WTC11 (cell line): ENCODE data around the gene CSTF1. TPM values are rescaled to one million over a fixed set of nuclear protein-coding genes. Genes with fewer than 3 reads are reported as not detected.

ENCODE experiments used
- ATAC-seq: fragments of 200-7000 bp; cut with Tn5 transposase; 2 replicates; pipeline ENCODE4 v1.10.0; 2021; ENCODE audit warnings: mild to moderate bottlenecking, moderate library complexity
- CTCF ChIA-PET: fragments of 300-600 bp; sonication (Branson Sonifier 250); formaldehyde crosslinking; loops from one replicate; lab custom pipeline; 2021; ENCODE audit warnings: antibody characterized with exemption; lab: Charles Lee
- POLR2A ChIA-PET: fragments of 350-600 bp; sonication (Branson Sonifier 250); formaldehyde crosslinking; loops from one replicate; lab custom pipeline; 2021; ENCODE audit warnings: antibody characterized with exemption; lab: Charles Lee
- DNase-seq: peaks from one replicate; pipeline ENCODE4 v3.0.0; 2021; ENCODE audit warnings: low spot score
- H3K27ac Mint-ChIP-seq: 2 replicates; pipeline ENCODE4 v1.8.0; 2021; ENCODE audit warnings: mixed read lengths
- H3K27me3 Mint-ChIP-seq: 2 replicates; pipeline ENCODE4 v1.8.0; 2021; ENCODE audit warnings: low read depth, mild to moderate bottlenecking, moderate library complexity, mixed read lengths
- H3K36me3 Mint-ChIP-seq: 2 replicates; pipeline ENCODE4 v1.8.0; 2021; ENCODE audit warnings: mixed read lengths
- H3K4me1 Mint-ChIP-seq: 2 replicates; pipeline ENCODE4 v1.8.0; 2022; ENCODE audit warnings: mixed read lengths
- H3K4me3 Mint-ChIP-seq: 2 replicates; pipeline ENCODE4 v1.8.0; 2021; ENCODE audit warnings: mild to moderate bottlenecking, moderate library complexity, mixed read lengths
- H3K9me3 Mint-ChIP-seq: 2 replicates; pipeline ENCODE4 v1.8.0; 2021; ENCODE audit warnings: mixed read lengths
- ATF3 ChIP-seq: sonication (generic); formaldehyde crosslinking; conservative IDR thresholded peaks from 2 replicates; pipeline ENCODE4 v1.8.1; 2022; ENCODE audit warnings: mild to moderate bottlenecking, missing genetic modification reagents
- CREB1 ChIP-seq: sonication (generic); formaldehyde crosslinking; IDR thresholded peaks from 2 replicates; pipeline ENCODE4 v1.8.0; 2023; ENCODE audit warnings: mild to moderate bottlenecking, missing genetic modification reagents
- CTCF ChIP-seq: fragments of 200-600 bp; IDR thresholded peaks from 2 replicates; pipeline ENCODE4 v1.8.0; 2022; ENCODE audit warnings: antibody characterized with exemption
- EMX1 ChIP-seq: fragments of 250-450 bp; sonication (Bioruptor Pico); IDR thresholded peaks from 2 replicates; pipeline ENCODE4 v1.8.0; 2021; ENCODE audit warnings: mild to moderate bottlenecking
- FOXK1 ChIP-seq: sonication (generic); formaldehyde crosslinking; IDR thresholded peaks from 2 replicates; pipeline ENCODE4 v1.8.0; 2022; ENCODE audit warnings: mild to moderate bottlenecking, moderate library complexity, missing genetic modification reagents
- GABPB1 ChIP-seq: sonication (generic); formaldehyde crosslinking; IDR thresholded peaks from 2 replicates; pipeline ENCODE4 v1.8.1; 2023; ENCODE audit warnings: mild to moderate bottlenecking, missing genetic modification reagents
- HMGA2 ChIP-seq: fragments of 250-450 bp; sonication (Bioruptor Pico); IDR thresholded peaks from 2 replicates; pipeline ENCODE4 v1.4.0; 2021; ENCODE audit warnings: mild to moderate bottlenecking, moderate library complexity
- KAT7 ChIP-seq: sonication (generic); formaldehyde crosslinking; IDR thresholded peaks from 2 replicates; pipeline ENCODE4 v1.8.1; 2023; ENCODE audit warnings: missing genetic modification reagents, mild to moderate bottlenecking, borderline replicate concordance
- MXD4 ChIP-seq: fragments of 250-450 bp; sonication (Bioruptor Pico); IDR thresholded peaks from 2 replicates; pipeline ENCODE4 v1.8.0; 2021; ENCODE audit warnings: mild to moderate bottlenecking, moderate library complexity, borderline replicate concordance
- NR1H2 ChIP-seq: sonication (generic); formaldehyde crosslinking; IDR thresholded peaks from 2 replicates; pipeline ENCODE4 v1.9.0; 2021; ENCODE audit warnings: mild to moderate bottlenecking, moderate library complexity, missing genetic modification reagents
- OVOL2 ChIP-seq: fragments of 250-450 bp; sonication (Bioruptor Pico); IDR thresholded peaks from 2 replicates; pipeline ENCODE4 v1.9.0; 2021; ENCODE audit warnings: mild to moderate bottlenecking, borderline replicate concordance
- PRRX2 ChIP-seq: fragments of 250-450 bp; sonication (Bioruptor Pico); IDR thresholded peaks from 2 replicates; pipeline ENCODE4 v1.8.0; 2021; ENCODE audit warnings: mild to moderate bottlenecking
- SMAD3 ChIP-seq: sonication (generic); formaldehyde crosslinking; IDR thresholded peaks from 2 replicates; pipeline ENCODE4 v1.8.0; 2022; ENCODE audit warnings: missing genetic modification reagents, mild to moderate bottlenecking, borderline replicate concordance
- ZNF423 ChIP-seq: fragments of 250-450 bp; sonication (Bioruptor Pico); IDR thresholded peaks from 2 replicates; pipeline ENCODE4 v2.1.2; 2022; ENCODE audit warnings: mild to moderate bottlenecking, moderate library complexity
- ZNF671 ChIP-seq: fragments of 250-450 bp; sonication (Bioruptor Pico); IDR thresholded peaks from 2 replicates; pipeline ENCODE4 v1.8.0; 2021; ENCODE audit warnings: mild to moderate bottlenecking
- ZSCAN18 ChIP-seq: fragments of 250-450 bp; sonication (Bioruptor Pico); IDR thresholded peaks from 2 replicates; pipeline ENCODE4 v2.1.2; 2022; ENCODE audit warnings: mild to moderate bottlenecking, moderate library complexity
- total RNA-seq: library from RNA; stranded (reverse); gene quantifications from 3 replicates; pipeline ENCODE4 v1.2.3, GENCODE V29; 2021
- TF ChIP-seq, protein P1 (sequence below): sonication (generic); formaldehyde crosslinking; IDR thresholded peaks from 2 replicates; pipeline ENCODE4 v1.8.0; 2023; ENCODE audit warnings: mild to moderate bottlenecking, missing genetic modification reagents
- TF ChIP-seq, protein P2 (sequence below): fragments of 250-450 bp; sonication (Bioruptor Pico); IDR thresholded peaks from 2 replicates; pipeline ENCODE4 v1.9.0; 2021; ENCODE audit warnings: mild to moderate bottlenecking
- TF ChIP-seq, protein P3 (sequence below): fragments of 250-450 bp; sonication (Bioruptor Pico); IDR thresholded peaks from 2 replicates; pipeline ENCODE4 v1.9.0; 2021; ENCODE audit warnings: mild to moderate bottlenecking

CSTF1 gene
- total RNA-seq, 1 experiment from 2014 or later = 58.5 TPM

GRCh38 chr20:56343861-56344381 is 48.5 kb upstream of the CSTF1 start (continued):
- TF ChIP-seq, protein P1, sequence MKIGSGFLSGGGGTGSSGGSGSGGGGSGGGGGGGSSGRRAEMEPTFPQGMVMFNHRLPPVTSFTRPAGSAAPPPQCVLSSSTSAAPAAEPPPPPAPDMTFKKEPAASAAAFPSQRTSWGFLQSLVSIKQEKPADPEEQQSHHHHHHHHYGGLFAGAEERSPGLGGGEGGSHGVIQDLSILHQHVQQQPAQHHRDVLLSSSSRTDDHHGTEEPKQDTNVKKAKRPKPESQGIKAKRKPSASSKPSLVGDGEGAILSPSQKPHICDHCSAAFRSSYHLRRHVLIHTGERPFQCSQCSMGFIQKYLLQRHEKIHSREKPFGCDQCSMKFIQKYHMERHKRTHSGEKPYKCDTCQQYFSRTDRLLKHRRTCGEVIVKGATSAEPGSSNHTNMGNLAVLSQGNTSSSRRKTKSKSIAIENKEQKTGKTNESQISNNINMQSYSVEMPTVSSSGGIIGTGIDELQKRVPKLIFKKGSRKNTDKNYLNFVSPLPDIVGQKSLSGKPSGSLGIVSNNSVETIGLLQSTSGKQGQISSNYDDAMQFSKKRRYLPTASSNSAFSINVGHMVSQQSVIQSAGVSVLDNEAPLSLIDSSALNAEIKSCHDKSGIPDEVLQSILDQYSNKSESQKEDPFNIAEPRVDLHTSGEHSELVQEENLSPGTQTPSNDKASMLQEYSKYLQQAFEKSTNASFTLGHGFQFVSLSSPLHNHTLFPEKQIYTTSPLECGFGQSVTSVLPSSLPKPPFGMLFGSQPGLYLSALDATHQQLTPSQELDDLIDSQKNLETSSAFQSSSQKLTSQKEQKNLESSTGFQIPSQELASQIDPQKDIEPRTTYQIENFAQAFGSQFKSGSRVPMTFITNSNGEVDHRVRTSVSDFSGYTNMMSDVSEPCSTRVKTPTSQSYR (CRISPR knock-in tag) = no peak
- TF ChIP-seq ZSCAN18 (CRISPR knock-in tag) = no peak
- TF ChIP-seq CTCF = peak; percentile 68
- no peak for TF ChIP-seq CREB1 (CRISPR knock-in tag)

GRCh38 chr20:56345911-56346310 is 46.5 kb upstream of the CSTF1 start:
- TF ChIP-seq OVOL2 (CRISPR knock-in tag) (no peak), NR1H2 (CRISPR knock-in tag) (no peak), ZNF671 (no peak), ZNF423 (no peak), ATF3 (CRISPR knock-in tag) (no peak), KAT7 (CRISPR knock-in tag) (no peak), FOXK1 (CRISPR knock-in tag) (no peak), MXD4 (CRISPR knock-in tag) (no peak), EMX1 (no peak), HMGA2 (CRISPR knock-in tag) (no peak), SMAD3 (no peak), GABPB1 (CRISPR knock-in tag) (no peak), CREB1 (CRISPR knock-in tag) (no peak), PRRX2 (CRISPR knock-in tag) (no peak)
- TF ChIP-seq, protein P2, sequence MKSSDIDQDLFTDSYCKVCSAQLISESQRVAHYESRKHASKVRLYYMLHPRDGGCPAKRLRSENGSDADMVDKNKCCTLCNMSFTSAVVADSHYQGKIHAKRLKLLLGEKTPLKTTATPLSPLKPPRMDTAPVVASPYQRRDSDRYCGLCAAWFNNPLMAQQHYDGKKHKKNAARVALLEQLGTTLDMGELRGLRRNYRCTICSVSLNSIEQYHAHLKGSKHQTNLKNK (CRISPR knock-in tag) = no peak
- TF ChIP-seq, protein P3, sequence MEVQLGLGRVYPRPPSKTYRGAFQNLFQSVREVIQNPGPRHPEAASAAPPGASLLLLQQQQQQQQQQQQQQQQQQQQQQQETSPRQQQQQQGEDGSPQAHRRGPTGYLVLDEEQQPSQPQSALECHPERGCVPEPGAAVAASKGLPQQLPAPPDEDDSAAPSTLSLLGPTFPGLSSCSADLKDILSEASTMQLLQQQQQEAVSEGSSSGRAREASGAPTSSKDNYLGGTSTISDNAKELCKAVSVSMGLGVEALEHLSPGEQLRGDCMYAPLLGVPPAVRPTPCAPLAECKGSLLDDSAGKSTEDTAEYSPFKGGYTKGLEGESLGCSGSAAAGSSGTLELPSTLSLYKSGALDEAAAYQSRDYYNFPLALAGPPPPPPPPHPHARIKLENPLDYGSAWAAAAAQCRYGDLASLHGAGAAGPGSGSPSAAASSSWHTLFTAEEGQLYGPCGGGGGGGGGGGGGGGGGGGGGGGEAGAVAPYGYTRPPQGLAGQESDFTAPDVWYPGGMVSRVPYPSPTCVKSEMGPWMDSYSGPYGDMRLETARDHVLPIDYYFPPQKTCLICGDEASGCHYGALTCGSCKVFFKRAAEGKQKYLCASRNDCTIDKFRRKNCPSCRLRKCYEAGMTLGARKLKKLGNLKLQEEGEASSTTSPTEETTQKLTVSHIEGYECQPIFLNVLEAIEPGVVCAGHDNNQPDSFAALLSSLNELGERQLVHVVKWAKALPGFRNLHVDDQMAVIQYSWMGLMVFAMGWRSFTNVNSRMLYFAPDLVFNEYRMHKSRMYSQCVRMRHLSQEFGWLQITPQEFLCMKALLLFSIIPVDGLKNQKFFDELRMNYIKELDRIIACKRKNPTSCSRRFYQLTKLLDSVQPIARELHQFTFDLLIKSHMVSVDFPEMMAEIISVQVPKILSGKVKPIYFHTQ (CRISPR knock-in tag) = no peak
- Mint-ChIP-seq H3K27me3 (peaks cover 93% of the 10 kb centered on the region), H3K4me3 (no peak overlapping the region), H3K36me3 (no peaks in the 10 kb centered on the region), H3K27ac (no peak overlapping the region), H3K4me1 (peaks cover 27% of the 10 kb centered on the region), H3K9me3 (peaks cover 8% of the 10 kb centered on the region)
- no peak for DNase-seq
- no peak for ATAC-seq
- ChIA-PET POLR2A (no interaction called here), CTCF (no interaction called here)
